GM19351 (cell line): ENCODE results near the gene ZCCHC9.
"Not testable (repeated sequence)": the region's sequence is repeated elsewhere in the genome, so short reads cannot be mapped to it uniquely, and the experiment has no call there.

ENCODE experiments used
- ATAC-seq: cut with Tn5 transposase; IDR thresholded peaks from one replicate; pipeline ENCODE4 v1.9.1; 2021; ENCODE audit warnings: mild to moderate bottlenecking, moderate library complexity; ENCODE audit not compliant: unreplicated experiment

Gene ZCCHC9

DNA sequence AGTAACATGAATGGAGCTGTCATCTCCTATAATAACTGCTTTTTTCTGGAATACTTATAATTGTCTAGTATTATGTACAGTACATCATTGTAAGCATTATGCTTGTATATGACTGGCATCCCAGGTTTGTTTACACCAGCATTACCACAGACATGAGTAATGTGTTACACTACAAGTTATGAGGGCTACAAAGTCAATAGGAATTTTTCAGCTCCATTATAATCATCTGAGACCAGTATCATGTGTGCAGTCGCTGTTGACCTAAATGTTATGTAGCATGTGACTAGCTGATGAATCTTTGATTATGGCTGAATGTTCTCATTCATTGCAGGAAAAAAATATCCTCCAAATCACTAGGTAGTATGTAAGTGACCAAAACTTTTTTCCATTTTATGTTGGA lies 2.2 kb downstream of the ZCCHC9 start:
- no peak for ATAC-seq

DNA sequence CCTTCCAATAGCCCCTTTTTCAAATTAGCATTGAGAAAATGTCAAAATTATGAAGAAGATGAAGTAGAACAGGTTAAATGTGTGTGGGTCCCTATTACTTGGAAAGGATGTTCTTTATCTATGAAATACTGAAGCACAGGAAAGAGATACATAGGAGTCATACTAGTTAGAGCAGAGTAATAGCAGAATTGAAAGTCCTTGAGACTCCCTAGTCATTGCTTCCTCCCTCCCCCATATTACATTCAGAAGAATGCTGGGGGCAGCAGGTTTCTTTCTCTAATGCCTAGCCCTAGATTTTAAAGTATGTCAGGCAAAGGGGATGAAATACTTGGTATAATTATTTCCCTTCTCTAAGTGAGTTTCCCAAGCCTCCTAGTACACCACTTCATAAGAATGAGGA lies 4.4 kb downstream of the ZCCHC9 start:
- ATAC-seq, result no peak

DNA sequence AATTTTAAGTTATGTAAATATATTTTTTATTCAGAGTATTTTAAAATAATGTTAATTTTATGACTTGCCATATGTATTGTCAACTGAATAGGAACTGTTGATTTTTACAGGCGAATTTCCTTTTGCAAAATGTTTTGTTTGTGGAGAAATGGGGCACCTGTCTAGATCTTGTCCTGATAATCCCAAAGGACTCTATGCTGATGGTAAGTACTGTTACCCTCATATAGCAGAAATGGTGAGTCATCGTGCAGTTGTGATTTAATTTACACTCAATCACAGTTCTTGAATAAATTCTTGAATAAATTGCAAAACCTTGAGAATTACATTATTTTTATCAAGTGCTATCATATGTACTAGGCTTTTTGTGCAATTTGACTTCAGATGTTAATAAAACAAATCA lies 7.4 kb downstream of the ZCCHC9 start:
- ATAC-seq, result no peak

DNA sequence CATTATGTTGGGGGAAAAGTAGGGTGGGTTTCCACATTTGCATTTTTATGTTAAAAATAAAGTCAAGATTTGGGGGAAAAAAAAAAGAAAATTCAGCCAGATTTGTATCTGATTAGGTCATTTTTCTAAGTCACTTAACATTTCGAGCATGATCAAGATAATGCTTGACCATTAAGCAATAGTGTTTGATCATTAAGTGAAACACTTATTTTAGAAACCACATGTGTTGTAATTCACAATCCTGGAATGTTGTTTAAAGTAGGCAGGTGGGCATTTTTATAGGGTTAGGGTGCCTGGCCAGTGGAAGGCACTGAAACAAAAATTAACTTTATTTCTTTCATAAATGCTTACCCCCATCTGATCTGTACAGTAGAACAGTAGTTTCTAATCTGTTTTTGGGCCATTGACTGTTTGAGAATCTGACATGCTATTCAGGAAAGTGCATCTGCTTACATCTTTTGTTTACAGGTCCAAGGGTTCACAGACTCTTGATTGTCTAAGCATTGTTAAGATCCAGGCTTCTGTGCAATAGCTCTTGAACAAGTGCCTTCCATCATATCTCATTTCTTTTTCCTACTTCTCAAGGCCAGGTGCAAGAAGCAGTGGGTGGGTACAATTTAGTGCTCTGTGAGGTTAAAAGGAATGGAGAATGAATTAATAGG lies 9.1 kb downstream of the ZCCHC9 start:
- no peak for ATAC-seq

DNA sequence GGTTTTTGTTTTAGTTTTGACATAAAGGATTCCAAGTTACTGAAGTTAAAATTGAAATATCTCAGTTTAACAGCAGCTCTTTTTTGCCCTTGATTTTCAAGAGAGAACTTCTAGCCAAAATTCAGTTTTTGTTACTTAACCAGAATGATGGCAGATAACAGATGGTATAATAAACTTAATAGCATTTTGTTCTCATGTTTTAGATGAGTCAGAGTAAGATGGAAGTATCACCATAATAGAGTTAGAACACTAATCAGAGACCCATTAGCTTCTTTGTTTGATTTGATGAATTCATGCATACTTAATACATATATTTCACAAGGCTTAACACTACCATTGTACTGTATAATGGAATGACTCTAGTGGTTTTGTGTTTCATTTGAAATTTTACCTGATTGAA lies 11.9 kb downstream of the ZCCHC9 start:
- no peak for ATAC-seq

DNA sequence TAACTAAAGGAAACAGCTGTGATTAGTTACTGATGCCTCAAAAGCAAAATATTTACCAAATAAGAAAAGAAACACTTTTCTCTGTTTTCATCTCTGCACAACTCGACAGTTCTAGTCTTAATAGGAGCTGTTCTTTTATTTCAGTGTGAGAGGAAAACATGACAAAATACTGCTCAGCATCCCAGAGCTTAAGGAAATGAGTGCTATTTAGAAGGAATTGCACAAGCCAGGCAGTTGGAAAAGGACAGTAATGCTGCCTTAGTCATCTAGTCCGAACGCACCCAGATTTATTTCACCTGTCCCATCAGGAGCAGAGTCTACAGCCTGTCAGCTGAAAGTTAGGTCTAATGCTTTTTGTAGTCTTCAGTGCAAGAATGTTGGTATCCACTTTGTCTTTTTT lies 12.3 kb downstream of the ZCCHC9 start:
- no peak for ATAC-seq

DNA sequence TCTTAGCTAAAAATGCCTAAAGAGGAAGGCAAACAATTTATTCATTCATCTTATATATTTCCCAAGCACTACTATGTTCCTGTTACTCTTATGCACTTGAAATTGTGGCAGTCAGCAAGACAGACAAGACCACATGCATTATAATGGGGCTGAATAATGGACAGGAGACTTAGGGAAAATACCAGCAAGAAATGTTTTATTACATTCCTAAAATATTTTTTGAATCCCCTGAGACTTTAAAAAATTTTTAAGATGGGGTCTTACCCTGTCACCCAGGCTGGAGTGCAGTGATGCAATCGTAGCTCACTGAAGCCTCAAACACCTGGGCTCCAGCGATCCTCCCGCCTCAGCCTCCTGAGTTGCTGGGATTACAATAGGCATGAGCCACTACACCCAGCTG lies 13.2 kb downstream of the ZCCHC9 start:
- ATAC-seq, result no peak

DNA sequence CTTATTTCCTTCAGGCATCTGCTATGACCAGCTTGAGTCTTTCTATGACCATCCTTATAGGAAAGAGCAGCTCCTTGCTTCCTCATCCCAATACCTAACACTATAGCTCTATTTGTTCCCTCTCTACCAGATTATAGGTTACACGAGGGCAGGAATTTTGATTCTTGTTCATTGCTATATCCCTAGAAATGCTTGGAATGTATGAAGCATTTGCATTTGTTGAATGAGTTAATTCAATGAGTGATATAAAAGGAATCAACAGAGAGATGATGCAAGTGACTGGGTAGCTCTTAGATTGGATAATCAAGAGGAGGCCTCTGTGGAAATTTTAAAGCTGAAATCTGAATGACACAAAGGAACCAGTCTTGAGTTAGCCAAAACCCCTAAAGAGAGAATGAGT lies 13.9 kb downstream of the ZCCHC9 start:
- no peak for ATAC-seq

DNA sequence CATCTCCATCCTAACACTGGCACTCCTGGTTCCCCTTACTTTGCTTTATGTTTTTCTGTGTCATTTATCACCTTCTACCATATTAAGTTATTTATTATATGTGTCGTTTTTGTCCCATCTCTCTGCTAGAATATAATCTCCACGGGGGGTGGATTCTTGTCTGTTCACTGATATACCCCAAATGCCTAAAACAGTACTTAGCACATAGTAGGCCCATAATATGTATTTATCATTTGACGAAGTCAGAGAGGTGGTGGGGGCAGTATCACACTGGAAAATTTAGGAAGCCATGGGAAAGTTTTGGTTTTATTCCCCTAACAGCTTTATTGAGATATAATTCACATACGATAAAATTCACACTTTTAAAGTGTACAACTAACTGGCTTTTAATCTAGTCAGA lies 14.4 kb downstream of the ZCCHC9 start:
- no peak for ATAC-seq

DNA sequence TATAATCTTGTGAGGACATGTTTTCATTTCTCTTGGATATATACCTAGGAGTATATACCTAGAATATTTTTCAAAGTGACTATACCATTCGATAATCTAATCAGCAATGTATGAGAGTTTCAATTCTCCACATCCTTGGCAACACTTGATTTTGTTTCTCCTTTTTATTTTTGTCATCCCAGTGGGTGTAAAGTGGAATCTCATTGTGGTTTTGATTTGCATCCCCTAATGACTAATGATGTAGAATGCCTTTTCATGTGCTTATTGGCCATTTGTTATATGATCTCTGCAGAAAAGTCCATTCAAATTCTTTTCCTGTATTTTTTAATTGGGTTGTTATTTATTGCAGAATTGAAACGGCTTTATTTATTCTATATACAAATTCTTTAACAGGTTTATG lies 15.2 kb downstream of the ZCCHC9 start:
- ATAC-seq, result no peak

DNA sequence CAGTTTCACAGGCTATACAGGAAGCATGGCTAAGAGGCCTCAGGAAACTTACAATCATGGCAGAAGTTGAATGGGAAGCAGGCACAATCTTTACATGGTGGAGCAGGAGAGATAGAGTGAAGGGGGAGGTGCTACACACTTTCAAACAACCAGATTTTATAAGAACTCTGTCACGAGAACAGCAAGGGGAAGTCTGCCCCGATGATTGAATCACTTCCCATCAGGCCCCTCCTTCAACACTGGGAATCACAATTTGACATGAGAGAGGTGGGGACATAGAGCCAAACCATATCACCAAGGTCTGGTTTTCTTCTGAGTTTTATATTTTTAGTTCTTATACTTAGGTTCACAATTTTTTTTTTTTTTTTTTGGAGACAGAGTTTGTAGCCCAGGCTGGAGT lies 16.1 kb downstream of the ZCCHC9 start:
- ATAC-seq, result no peak

DNA sequence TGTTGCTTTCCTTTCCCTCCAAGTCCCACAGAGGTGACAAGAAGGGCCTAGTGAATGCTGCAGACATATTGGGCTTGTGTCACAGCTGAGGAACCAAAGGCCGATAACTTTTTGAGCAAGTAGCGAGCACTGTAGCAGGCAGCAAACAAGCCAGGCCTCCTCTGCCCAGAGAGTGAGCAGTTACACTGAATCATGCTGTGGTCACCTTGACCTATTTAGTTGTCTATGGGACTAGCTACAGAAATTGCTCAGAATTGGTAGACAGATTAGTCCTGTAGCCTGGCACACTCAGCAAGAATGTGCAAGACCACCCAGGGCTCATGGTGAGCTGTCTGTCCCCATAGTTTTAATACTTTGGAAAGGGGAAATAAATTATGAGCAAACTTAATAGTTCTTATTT lies 25.2 kb downstream of the ZCCHC9 start:
- no peak for ATAC-seq

DNA sequence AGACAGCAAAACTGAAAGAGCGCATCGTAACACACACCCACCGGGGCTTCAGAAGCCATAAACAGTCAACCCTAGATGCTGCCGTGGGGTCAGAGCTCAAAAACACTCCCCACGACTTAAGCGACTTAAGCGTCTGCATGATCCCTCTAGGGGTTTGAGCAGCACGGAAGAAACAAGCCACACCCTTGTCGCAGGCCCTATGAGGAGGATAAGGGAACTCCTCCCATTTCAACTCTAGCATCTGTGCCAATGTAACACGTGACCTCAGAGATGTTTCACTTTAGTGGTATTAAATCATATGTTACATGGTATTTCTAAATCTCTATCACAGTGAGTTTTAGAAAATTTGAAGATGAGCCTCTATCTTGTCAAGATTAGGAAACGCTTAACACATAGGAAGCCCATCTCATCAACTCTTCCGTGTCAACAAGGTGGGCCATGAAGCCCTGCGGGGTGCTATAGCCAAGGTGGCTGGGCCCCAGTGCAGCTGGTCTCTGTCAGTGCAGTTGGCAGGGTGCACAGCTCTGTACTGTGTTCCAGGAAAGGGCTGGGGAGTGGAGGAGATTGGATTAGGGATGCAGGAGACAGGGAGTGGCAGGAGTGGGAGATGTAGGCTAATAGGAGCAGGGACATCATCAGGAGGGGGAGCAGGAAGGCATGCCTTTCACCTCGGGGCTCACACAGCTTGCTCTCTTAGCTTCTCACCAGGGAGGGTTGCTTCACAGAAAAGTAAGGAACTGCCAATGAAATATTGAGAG lies 33.1 kb downstream of the ZCCHC9 start:
- ATAC-seq, result no peak

DNA sequence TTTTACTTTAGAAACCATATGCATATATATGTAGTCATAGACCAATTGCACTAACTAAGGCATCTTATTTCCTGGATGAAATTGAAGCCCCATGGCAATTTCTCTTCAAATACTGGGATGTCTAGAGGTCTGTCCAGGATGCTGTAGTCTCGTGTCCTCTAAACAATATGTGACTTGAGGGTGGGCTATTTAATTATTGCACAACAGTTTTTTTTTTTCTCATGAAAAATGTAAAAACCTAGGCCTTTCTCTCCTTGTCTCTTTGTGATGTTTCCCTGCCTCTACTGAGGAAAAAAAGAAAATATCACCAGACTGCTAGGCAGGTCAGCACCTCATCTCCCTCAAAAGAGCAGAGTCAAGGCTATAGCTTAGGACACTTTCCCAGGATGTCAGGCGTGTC lies 34.6 kb downstream of the ZCCHC9 start:
- ATAC-seq, result no peak

DNA sequence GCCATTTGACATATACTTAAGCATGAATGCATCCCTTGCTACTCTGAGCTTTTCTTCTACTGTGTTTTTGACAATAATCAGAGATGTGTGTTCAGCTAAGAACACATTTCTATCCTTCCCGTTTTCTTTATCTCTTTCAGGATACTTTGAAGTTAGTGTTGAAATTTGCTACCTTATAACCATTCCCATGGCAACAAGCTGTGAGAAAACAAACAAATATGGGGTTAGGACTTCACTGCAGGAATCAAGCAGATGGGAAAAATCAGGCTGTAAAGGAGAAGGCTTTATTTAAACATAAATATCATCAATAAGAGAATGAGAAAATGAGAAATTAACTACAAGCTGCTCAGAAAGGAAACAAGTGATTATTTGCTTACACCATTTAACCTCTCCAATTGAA lies 35.2 kb downstream of the ZCCHC9 start:
- no peak for ATAC-seq

DNA sequence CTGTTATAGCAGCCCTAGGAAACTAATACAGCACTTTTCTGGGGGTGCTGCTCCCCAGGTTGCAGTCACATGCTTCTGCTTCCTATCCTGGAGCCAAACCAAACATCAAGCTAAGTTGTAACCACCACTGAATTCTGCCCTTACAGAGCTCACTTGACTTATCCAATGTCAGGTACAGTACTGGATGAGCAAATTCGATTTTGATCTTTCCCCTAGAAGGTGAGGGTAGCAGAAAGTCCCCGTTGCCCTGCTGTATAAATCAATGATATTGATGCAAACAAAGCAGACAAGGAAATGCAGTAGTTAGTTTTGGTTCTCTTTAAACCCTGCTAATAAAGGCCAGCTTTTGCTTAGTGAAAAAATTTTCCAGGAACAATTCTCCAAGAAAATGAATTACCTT lies 36.4 kb downstream of the ZCCHC9 start:
- no peak for ATAC-seq

DNA sequence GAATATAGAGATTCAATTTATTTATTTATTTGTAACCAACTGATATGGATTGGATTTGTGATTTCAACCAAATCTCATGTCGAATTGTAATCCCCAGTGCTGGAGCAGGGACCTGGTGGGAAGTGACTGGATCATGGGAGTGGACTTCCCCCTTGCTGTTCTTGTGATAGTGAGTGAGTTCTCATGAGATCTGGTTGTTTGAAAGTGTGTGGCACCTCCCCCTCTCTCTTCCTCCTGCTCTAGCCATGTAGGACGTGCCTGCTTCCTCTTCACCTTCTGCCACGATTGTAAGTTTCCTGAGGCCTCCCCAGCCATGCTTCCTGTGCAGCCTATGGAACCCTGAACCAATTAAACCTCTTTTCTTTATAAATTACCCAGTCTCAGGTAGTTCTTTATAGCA lies 36.8 kb downstream of the ZCCHC9 start:
- not testable (repeated sequence) for ATAC-seq

DNA sequence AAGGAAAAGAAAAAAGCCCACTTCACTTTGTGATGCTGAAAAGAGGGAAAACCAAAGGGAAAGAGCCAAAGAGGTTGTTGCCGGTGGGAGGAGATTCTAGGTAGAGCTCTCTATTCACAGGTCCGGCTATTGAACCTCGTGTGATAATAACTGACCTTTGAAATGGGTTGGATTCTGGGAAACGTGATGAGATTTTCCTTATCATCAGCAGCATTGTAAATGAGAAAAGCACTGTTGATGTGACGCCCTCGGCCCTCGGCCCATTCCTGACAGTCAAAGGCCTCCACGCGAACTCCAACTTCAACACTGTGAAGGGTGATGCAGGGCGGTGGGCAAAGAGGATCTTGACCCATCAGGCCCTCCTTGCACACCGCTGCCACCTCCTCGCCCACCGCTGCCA lies 43.3 kb downstream of the ZCCHC9 start:
- ATAC-seq, result no peak

DNA sequence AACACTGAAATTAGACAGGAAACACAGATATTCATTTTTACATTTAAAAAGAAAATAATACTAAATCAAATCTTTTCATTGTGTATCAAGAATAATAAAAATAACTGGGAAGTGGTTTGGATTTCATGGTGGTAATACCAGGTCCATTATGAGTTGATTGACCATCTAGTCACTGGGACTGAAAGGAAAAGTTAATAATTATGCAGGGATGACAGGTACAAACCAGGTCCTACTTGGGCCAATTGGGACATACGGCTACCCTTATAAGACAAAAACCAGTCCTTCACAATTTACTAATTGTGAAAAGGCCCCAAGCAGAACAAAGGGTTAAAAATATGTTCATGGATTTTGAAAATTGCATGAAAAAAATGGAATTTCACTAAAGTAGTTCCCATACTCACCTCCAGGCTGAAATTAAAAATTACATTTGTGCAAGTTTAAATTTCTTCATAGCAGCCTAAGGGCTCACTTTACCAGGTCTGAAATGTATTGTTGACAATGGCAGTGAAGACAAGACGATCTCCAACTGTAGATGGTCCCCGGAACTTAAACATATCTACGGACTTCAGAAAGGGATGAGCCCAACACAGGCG lies 44.1 kb downstream of the ZCCHC9 start:
- ATAC-seq, result no peak

DNA sequence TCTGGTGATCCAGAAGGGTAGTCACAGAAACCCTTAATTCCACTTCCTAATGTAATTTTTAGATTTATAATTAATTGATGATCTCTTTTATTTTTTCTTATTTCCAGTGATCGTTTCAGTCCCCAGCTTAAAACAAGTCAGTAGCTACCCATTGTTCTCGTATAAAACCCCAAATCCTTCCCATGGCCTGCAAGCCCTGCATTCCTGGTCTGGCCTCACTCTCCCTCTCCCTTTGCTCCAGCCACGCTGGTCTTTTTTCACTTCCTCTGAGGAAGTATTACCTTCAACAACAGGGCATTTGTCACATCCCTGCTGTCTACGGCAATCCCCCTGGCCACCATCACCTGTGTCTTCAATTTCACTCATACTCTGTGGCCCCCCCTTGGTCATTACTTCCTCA lies 47.8 kb downstream of the ZCCHC9 start:
- ATAC-seq, result no peak

DNA sequence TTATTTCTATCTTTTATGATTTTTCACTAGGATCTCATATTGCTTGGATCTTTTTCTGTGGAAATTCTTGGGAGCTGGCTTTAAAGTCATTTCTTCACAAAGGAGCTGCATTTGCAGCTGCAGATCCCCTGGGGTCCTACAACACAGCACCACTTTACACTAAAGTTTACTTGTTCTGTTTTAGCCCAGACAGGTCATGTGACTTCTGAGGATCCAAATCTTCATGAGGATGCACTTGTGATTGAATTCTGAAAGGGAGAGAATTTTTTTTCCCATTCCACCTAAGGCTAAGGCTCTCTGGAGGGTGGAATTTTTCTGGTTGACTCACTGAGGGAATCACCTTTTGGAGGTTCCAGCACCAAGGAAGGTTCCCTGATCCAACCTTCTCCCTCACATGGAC lies 49.1 kb downstream of the ZCCHC9 start:
- no peak for ATAC-seq

DNA sequence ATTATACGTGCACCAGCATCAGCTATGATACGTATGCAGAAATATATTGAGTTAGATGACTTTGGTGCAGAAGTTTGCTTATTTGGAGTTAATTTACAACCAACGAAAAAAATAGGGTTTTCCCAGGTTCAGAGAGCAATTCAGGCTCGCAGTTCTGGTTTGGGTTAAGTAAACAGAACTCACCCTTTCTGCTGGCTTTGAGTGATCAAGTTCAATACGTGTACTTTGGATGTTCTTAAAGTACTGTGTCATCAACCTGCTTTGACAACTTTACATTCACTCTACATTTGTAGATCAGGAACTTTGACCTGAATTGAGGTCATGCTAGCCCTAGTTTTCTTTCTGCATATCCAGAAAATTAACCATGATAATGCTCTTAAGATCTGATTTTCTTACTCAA lies 51.8 kb downstream of the ZCCHC9 start:
- no peak for ATAC-seq
